Fibroblast of pulmonary artery (primary cell): ENCODE data around the gene GMCL2.

Experiments used
- DNase-seq: peaks from one replicate; pipeline ENCODE4 v3.0.0-alpha.2; 2010; ENCODE audit warnings: low read depth
- H3K4me3 ChIP-seq: replicated peaks from 2 replicates; pipeline ENCODE4 v1.5.1; 2011; ENCODE audit warnings: low read depth, mild to moderate bottlenecking, control low read depth, low read length, moderate library complexity
- TF ChIP-seq, protein P1 (sequence below): IDR thresholded peaks from 2 replicates; pipeline ENCODE4 v1.5.1; 2011; ENCODE audit warnings: mild to moderate bottlenecking, control low read depth, low read length, inconsistent platforms; ENCODE audit errors: missing control alignments

GMCL2 gene

DNA sequence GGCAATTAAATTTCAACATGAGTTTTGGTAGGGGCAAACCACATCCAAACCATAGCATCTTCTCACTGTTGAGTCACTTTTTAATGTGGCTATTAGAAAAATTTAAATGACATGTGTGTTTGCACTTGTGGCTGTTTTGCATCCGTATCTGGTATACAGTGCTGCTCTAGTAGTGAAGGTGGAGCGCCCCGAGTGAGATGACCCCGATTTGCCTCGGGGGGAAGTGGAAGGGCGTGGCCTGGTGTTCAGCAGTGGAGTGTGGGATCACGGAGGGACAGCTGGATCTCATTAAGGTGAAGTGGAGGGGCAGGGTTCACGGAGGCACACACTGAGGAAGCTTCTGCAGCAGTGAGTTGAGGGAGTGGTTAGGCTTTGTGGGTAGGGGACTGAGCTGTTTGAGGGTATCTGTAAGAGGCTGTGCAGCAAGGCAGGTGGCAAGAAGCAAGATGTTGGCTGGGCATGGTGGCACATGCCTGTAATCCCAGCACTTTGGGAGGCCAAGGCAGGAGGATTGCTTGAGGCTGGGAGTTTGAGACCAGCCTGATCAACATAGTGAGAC, 6.2 kb upstream of the GMCL2 start:
- DNase-seq: no peak
- H3K4me3 ChIP-seq: no peak overlapping the region
- TF ChIP-seq, protein P1, sequence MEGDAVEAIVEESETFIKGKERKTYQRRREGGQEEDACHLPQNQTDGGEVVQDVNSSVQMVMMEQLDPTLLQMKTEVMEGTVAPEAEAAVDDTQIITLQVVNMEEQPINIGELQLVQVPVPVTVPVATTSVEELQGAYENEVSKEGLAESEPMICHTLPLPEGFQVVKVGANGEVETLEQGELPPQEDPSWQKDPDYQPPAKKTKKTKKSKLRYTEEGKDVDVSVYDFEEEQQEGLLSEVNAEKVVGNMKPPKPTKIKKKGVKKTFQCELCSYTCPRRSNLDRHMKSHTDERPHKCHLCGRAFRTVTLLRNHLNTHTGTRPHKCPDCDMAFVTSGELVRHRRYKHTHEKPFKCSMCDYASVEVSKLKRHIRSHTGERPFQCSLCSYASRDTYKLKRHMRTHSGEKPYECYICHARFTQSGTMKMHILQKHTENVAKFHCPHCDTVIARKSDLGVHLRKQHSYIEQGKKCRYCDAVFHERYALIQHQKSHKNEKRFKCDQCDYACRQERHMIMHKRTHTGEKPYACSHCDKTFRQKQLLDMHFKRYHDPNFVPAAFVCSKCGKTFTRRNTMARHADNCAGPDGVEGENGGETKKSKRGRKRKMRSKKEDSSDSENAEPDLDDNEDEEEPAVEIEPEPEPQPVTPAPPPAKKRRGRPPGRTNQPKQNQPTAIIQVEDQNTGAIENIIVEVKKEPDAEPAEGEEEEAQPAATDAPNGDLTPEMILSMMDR: no peak

GRCh38 chr5:178192787-178193186, 5.6 kb upstream of the GMCL2 start:
- no peak for DNase-seq
- TF ChIP-seq, protein P1: no peak
- H3K4me3 ChIP-seq: no peak overlapping the region

DNA sequence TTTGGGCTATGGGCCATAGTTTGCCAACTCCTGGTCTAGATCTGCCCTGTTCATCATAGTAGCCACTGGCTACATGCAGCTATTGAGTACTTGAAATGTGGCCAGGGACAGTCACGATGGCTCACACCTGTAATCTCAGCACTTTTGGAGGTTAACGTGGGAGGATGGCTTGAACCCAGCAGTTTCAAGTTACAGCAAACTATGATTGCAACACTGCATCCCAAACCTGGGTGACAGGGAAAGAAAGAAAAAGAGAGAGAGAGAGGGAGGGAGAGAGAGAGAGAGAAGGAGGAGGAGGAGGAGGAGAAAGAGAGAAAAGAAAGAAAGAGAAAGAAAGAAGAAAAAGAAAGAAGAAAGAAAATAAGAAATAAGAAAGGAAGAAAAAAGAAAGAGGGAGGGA, 5.1 kb upstream of the GMCL2 start:
- H3K4me3 ChIP-seq: no peak overlapping the region
- DNase-seq: no peak
- TF ChIP-seq, protein P1: no peak

DNA sequence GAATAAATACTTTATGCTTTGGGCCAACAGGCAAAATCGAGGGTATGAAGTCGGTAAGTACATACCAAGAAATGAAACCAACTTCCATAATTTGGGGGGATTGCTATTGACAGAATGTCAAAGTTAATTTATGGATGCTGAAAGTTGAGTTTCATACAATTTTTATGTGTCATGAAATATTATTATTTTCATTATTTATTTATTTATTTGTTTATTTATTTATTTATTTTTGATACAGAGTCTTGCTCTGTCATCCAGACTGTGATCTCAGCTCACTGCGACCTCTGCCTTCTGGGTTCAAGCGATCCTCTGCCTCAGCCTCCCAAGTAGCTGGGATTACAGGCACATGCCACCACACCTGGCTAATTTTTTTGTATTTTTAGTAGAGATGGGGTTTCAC, 4.5 kb upstream of the GMCL2 start:
- DNase-seq: no peak
- no peak overlapping the region for H3K4me3 ChIP-seq
- TF ChIP-seq, protein P1: no peak

GRCh38 chr5:178189433-178189832, 2.3 kb upstream of the GMCL2 start:
- no peak overlapping the region for H3K4me3 ChIP-seq
- DNase-seq: no peak
- TF ChIP-seq, protein P1: no peak

DNA sequence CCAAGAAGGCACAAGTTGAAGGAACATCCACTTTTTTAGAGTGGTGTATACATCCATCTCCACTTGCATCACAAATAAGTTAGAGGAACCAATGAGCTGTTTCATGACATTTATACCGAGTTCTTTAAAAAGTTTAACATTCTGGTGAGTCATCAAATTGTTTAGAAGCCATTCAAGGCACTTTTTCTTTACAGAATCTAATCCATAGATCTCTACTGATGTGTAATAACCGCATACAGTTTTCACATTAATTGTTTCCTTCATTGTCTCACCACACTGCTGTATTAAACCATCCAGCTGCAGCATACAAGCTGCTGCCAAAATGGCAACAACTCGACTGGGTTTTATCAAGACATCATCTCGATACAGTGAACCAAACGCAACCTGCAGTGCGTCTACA, 744 bp downstream of the GMCL2 start:
- DNase-seq: no peak
- TF ChIP-seq, protein P1: no peak
- no peak overlapping the region for H3K4me3 ChIP-seq

DNA sequence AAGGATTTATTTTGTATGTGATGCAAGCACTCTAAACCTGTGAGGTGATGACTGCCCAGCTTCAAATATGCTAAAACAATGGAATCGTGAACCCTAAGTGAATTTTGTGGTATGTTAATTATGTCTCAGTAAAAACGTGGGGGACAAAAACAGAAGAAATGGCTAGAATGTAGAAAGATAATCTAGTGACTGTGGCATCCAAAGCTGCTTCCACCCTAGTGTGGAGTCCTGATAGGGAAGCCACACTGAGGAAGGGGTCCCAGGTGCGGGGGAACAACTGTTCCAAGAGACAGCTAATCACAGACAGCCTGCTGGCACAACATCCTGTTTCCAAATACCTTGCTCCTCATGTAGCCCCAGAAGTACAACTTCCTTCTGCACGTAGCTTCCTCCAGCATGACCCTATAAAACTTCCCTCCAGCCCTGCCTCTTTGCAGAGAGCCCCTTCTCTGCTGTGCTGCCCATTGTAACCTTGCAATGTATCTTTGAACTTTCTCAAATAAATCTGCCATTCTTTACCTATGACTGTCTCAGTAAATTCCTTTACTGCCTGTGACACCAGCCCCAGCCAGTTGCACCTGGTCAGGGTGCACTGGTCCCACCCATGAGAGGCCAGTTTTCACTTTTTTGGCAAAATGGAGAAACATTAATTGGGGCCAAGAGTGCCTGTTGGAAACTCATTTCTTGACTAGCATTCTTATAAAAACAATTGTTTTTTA, 4.9 kb downstream of the GMCL2 start:
- TF ChIP-seq, protein P1: no peak

More for the DNA sequence above, 4.9 kb downstream of the GMCL2 start:
- H3K4me3 ChIP-seq: no peak overlapping the region
- DNase-seq: no peak
